ENCODE data around the gene IGDCC3. TPM values are rescaled to one million over a fixed set of nuclear protein-coding genes. Genes with fewer than 3 reads are reported as not detected.

The IGDCC3 gene
- total and polyA plus RNA-seq, 3 donors from 2014 or later = 5.8 to 6.5 (median 6.5) TPM

- Histone ChIP-seq H3K27me3 (no peaks in the 10 kb centered on the region), H3K4me3 (no peak overlapping the region), H3K27ac (no peak overlapping the region), H3K9me3 (no peaks in the 10 kb centered on the region), H3K4me1 (peaks cover 3% of the 10 kb centered on the region), H3K36me3 (ENCODE audit: low read depth, missing control alignments) (no peaks in the 10 kb centered on the region)
- TF ChIP-seq CTCF (IDR thresholded peaks at IDR 0.05) = no peak
- TF ChIP-seq POLR2A (IDR thresholded peaks at IDR 0.05) = no peak
- 89% methylated on average over 18 to 20 of the region's 20 CpGs for WGBS, 2 donors
- intact Hi-C loops (cut with DNase I; ENCODE audit: low total_unique reads) = loop anchor here (10.0 kb wide), 1 partner anchor 860 kb away; no protein-coding TSS in a partner anchor
- no peak for DNase-seq
Observed at GRCh38 chr15:65334586-65335231, 43.1 kb downstream of the IGDCC3 start.

GRCh38 chr15:65333856-65334255 lies 43.9 kb downstream of the IGDCC3 start:
- no peak for TF ChIP-seq POLR2A (IDR thresholded peaks at IDR 0.05)
- TF ChIP-seq CTCF (IDR thresholded peaks at IDR 0.05) = no peak
- Histone ChIP-seq H3K4me1 (peaks cover 3% of the 10 kb centered on the region), H3K9me3 (no peaks in the 10 kb centered on the region), H3K36me3 (ENCODE audit: low read depth, missing control alignments) (no peaks in the 10 kb centered on the region), H3K27ac (no peak overlapping the region), H3K27me3 (no peaks in the 10 kb centered on the region), H3K4me3 (no peak overlapping the region)
- 43 to 68% methylated on average over 2 to 5 of the region's 5 CpGs for WGBS, 2 donors
- no peak for DNase-seq
- intact Hi-C loops (cut with DNase I; ENCODE audit: low total_unique reads) = loop anchor here (10.0 kb wide), 1 partner anchor 861 kb away; no protein-coding TSS in a partner anchor

GRCh38 chr15:65333148-65333820 lies 44.5 kb downstream of the IGDCC3 start:
- H3K36me3 ChIP-seq (ENCODE audit: low read depth, missing control alignments) = no peaks in the 10 kb centered on the region
- H3K27ac ChIP-seq = no peak overlapping the region
- no peak for DNase-seq
- peaks cover 3% of the 10 kb centered on the region for H3K4me1 ChIP-seq
- H3K9me3 ChIP-seq = no peaks in the 10 kb centered on the region
- H3K4me3 ChIP-seq = no peak overlapping the region
- no peak for TF ChIP-seq CTCF (IDR thresholded peaks at IDR 0.05)
- no peak for TF ChIP-seq POLR2A (IDR thresholded peaks at IDR 0.05)
- H3K27me3 ChIP-seq = no peaks in the 10 kb centered on the region
- intact Hi-C loops (cut with DNase I; ENCODE audit: low total_unique reads) = loop anchor here (10.0 kb wide), 1 partner anchor 862 kb away; no protein-coding TSS in a partner anchor
- 87 to 88% methylated on average over 14 to 16 of the region's 16 CpGs for WGBS, 2 donors

GRCh38 chr15:65332391-65333147 lies 45.2 kb downstream of the IGDCC3 start:
- Histone ChIP-seq H3K27ac (no peak overlapping the region), H3K36me3 (ENCODE audit: low read depth, missing control alignments) (no peaks in the 10 kb centered on the region)

More at GRCh38 chr15:65332391-65333147, 45.2 kb downstream of the IGDCC3 start:
- Histone ChIP-seq H3K4me3 (no peak overlapping the region), H3K27me3 (no peaks in the 10 kb centered on the region), H3K9me3 (no peaks in the 10 kb centered on the region), H3K4me1 (peaks cover 3% of the 10 kb centered on the region)
- TF ChIP-seq POLR2A (IDR thresholded peaks at IDR 0.05) = no peak
- TF ChIP-seq CTCF (IDR thresholded peaks at IDR 0.05) = no peak
- intact Hi-C loops (cut with DNase I; ENCODE audit: low total_unique reads) = loop anchor here (10.0 kb wide), 1 partner anchor 862 kb away; no protein-coding TSS in a partner anchor
- DNase-seq = no peak
- WGBS, 2 donors = 90 to 91% methylated on average over 24 to 31 of the region's 31 CpGs

Data from testis (tissue), 3 donors.